HG03469 (cell line): ENCODE measurements around the gene MAL.

Experiments
- ATAC-seq: cut with Tn5 transposase; IDR thresholded peaks from one replicate; pipeline ENCODE4 v1.9.1; 2021; ENCODE audit warnings: mild to moderate bottlenecking, moderate library complexity, moderate number of reproducible peaks; ENCODE audit not compliant: unreplicated experiment

MAL gene

GRCh38 chr2:95015261-95015912 is 10.1 kb upstream of the MAL start:
- no peak for ATAC-seq

DNA sequence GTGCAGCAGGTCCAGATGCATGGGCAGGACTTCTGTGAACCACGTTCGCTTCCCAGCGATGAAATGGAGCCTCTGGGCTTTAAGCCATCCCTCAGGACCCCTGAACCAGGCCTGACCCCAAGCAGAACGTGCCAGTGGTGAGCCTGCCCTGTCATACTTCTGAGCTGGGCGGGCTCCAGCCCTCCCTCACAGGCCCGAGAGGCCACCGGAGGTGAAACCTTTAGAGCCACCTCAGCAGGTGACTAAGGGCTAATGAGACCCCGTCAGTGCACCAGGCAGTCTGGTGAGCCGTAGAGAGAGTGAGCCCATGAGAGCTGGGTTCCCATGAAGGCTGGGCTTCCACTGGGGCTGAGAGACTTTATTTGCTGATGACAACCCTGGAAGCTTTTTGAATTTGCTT is 8.9 kb upstream of the MAL start:
- no peak for ATAC-seq

GRCh38 chr2:95017071-95017501 is 8.4 kb upstream of the MAL start:
- no peak for ATAC-seq

DNA sequence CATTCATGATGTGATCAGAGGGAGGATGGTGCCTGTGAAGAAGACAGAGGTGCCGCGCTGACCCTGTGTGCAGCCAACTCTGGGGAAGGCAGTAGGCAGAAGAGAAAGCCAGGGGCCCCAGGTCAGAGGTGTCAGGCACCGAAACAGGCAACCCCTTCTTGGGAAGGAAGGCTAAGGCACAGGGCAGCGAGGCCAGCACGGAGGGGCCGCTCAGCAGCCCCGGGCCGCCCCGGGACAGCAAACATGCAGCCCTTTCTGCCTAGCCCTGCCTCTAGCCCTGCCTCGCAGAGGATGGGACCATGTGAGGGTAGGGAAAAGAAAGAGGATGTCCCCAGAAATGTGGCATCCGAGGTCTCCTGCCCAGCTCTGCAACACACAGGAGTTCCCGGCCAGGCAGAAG is 7.7 kb upstream of the MAL start:
- no peak for ATAC-seq

- no peak for ATAC-seq
These were observed 7.2 kb upstream of the MAL start for GRCh38 chr2:95018301-95018700.

- ATAC-seq: no peak
These were observed 6.5 kb upstream of the MAL start for GRCh38 chr2:95018861-95019550.

DNA sequence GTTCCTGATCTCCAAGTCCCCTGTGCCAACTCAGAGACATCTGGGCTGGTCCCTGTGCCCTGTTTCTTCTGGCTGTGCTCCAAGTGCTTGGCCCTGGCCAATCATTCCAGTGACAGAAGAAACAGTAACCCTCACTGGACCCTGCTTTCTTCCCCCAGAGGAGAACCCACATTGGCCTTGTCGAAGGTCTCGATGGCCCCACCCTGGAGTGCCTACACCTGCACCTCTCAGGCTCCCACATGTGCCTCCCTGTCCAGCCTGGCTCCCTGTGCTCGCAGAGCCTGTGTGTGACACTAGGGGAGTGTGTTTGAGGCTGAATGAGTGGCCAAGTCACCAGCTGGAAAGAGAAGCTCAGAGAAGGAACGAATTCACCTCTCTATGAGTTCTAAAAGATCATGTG is 5.9 kb upstream of the MAL start:
- no peak for ATAC-seq

- ATAC-seq: no peak
These were observed 5.1 kb upstream of the MAL start for GRCh38 chr2:95020275-95021022.

DNA sequence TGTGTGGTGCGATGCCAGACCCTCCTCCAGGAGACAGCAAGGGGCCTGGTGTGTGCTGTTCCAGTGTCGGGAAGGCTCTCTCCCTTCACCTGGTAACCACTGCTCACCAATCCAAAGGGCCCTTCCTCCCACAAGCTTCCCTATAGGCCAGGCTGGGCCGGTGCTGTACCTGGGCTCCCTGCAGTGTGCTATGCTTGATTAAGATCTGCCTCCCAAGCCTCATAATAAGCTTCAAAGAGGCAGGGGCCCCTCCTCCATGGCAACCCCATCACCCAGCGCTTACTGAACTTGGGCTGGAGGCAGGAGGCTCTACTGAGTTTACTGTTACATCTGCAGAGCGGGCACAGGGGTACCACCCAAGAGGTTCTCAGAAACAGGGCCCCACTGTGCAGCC is 4.5 kb upstream of the MAL start:
- no peak for ATAC-seq

- no peak for ATAC-seq
These were observed 3.7 kb upstream of the MAL start for GRCh38 chr2:95021847-95022246.

DNA sequence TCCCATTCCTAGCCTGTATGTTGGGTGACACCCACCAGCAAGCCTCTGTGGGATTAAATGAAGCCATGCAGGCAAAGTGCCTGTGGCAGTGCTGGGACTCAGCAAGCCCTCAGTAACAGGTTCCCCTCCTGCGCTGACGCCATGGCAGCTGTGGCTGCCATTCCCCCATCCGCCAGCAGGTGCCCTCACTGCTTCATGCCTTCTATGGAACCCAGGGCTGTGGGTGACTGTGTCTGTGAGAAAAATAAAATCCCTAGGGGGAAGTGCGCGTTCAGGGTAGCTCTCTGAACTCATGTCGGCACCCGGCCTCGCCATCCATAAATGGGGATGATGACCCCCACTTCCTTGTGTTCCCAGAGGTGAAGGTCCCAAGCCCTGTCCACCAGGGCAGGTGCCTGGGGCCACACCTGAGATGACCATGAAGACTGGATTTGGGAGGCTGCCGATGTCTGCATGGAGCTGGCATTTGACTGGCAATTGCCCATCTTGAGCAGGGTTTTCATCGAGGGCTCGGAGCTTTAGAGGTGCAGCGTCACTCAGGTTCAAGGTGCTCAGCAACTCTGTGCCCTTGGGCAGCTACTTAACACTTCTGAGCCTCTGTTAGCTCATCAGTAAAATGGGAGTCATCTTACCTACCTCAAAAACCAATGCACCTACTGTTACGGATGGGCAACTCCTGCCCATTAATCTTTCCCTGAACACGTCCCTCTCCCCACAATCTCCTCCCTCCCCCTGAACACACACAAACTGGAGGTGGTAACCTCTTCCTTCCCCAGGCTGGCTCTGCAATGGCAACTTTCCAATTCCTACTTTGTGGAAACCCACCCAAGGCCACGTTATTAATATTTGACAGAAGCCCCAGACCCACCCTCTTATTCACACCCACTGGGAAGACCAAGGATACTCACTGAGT is 2.9 kb upstream of the MAL start:
- ATAC-seq: peak; percentile 94

DNA sequence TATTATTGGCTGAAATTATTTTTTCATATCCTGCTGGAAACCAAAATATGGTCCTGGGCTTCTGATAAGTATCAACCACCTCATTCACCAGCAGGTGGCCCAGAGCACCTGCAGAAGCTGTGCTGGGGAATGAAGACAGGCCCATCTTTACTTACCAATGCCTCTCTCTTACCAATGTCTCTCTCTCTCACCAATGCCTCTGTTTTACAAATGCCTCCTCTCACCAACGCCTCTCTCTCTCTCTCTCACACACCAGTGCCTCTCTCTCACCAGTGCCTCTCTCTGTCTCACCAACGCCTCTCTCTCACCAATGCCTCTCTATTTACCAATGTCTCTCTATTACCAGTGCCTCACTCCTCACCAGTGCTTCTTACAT is 2.3 kb upstream of the MAL start:
- ATAC-seq: no peak

DNA sequence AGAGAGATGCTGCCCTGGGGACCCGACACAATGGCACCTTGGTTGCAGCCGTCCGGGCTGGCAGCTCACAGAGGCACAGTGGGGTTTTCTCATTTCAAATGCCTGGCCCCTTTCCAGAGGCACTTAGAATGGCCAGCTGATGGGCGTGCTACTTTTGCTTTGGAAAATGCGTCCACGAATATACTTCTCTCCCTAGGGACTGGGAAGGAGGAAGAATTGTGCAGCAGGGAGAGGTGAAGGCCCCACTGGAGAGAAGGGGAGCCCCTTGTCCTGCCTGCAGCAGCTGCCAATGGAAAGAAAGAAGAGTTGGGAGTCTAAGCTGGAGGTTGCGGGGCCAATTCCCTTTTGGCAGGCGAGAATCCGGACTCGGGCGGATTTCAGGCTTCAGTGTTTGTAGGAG is 1.1 kb upstream of the MAL start:
- ATAC-seq: no peak

DNA sequence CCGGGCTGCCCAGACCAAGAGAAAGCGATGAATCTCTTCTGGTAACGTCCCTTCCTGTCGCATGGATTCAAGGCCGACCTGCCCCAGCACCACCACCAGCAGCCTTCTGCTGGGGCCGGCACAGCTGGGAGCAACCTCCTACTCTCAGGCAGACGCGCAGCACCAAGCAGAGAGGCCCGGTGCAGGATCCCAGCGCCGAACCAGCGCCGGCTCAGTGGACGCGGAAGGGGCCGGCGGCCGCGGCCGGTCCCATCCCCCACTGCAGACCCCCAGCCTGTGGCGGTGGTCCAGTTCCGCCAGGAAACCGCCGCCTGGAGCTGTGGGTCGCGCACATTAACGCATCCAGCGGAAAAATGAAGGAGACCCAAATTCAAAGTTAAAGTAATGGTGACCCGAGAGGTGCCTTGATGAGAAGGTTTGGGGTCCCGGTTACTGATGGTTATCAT is 525 bp upstream of the MAL start:
- ATAC-seq: no peak

DNA sequence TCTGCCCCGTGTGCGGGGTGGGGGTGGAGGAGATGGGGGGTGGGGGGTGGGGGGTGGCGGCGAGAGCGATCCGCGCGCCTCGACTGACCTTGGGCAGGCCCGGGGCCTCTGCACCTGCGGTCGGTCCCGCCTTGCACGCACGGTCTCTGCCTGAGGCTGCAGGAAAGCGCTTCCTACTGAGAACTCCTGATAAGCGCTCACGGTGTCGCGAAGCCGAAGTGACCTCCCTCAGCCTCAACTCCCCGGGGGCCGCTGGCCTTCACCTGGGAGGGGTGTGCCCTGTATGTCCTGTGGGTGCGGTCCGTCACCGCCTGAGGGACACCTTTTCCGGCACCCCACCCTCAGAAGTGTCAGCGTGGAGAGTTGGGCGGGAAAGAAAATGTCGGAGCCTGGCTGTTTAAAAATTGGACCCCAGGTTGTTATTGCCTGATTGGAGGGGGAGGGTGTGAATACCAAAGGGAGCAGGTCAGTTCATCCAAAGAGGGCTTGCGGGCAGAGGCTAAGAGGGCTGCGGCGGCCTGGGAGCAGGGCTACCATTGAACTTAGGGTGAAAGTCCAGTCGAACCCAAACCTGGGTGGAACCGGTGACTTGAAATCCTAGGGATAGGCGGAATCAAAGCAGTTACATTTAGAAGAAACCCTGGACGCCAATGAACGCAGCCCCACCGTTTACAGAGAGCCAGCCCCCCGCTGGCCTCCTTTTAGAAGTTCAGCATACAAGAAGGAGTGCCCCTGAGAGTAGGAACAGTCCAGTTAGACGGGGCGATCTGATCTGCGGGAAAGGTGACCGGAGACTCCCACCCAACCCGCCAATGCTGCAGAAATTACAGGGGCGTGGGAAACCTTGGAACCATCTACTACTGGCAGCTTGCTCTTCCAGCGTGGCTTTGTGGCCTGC is 1.2 kb downstream of the MAL start:
- no peak for ATAC-seq

- no peak for ATAC-seq
These were observed 1.8 kb downstream of the MAL start for GRCh38 chr2:95027369-95027720.

DNA sequence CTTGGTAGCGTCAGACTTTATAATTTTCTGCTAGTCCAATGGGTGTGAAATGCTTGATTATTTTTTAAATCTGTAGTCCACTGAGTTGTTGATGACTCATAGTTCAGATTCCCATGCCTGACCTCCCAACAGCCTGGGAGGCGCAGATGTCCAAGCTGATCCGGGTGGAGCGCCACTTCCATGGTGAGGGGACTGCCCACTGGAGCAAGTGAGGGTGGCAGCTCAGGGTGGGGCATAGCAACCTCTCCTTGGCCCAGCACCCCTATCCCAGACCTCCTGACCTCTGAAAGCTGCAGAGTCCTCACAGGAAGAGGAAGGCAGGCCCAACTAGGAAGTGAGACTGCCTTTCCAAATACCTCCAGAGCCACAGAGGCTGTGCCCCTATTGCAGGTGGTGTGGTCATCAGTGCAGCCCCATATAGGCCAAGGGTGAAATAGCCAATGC is 4.4 kb downstream of the MAL start:
- no peak for ATAC-seq

GRCh38 chr2:95030496-95030895 is 5.0 kb downstream of the MAL start:
- no peak for ATAC-seq

DNA sequence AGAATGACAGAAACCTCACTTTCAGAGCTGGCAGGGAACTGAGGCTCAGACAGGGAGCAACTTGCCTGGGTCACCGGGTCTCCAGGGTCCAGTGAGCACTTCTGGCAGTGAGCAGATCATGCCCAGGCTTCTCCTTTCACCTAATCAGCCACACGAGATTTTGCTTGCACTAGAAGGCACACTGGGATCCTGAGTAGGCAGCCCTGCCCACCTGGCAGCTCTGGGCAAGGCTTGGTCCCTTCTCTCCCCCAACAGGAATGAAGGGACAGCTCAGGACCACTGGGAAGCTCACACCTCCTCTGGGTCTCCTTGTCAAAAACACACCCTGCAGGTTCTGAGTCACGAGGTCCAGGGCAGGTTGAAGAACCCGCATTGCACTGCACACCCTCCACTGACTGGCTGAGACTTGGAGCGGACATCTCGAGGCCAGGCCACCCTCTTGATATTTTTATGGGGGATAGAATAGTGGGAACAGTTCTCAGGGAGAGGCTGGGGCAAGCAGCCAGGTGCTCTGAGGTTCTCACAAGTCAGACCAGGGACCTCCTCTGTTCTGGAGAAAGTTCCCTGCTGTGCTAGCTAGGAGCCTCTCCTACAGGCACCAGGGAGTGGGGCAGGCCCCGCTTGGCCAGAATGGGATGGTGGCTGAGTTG is 5.7 kb downstream of the MAL start:
- no peak for ATAC-seq

- no peak for ATAC-seq
These were observed 6.2 kb downstream of the MAL start for GRCh38 chr2:95031726-95032116.
